H9 (cell line): ENCODE measurements around the gene FARS2. TPM values are rescaled to one million over a fixed set of nuclear protein-coding genes. Genes with fewer than 3 reads are reported as not detected.

Source experiments
- DNase-seq: peaks from one replicate; pipeline ENCODE4 v3.0.0-alpha.2; 2017
- H2AFZ ChIP-seq: one replicate; pipeline ENCODE4 v1.6.1; 2013; ENCODE audit warnings: mild to moderate bottlenecking, low read length, control low read depth, moderate library complexity
- H2AK5ac ChIP-seq: 2 replicates; pipeline ENCODE4 v1.6.1; 2013; ENCODE audit warnings: low read length, control low read depth, mixed read lengths; ENCODE audit not compliant: insufficient read length
- H2BK120ac ChIP-seq: one replicate; pipeline ENCODE4 v1.6.1; 2013; ENCODE audit warnings: low read depth, mild to moderate bottlenecking, low read length, control low read depth, inconsistent platforms; ENCODE audit not compliant: poor library complexity, severe bottlenecking
- H2BK12ac ChIP-seq: 2 replicates; pipeline ENCODE4 v1.6.1; 2013; ENCODE audit warnings: low read length, control low read depth, mixed read lengths, low read depth; ENCODE audit not compliant: insufficient read length
- H2BK15ac ChIP-seq: 2 replicates; pipeline ENCODE4 v1.6.1; 2013; ENCODE audit warnings: low read depth, low read length, control low read depth
- H2BK20ac ChIP-seq: one replicate; pipeline ENCODE4 v1.6.1; 2013; ENCODE audit warnings: low read depth, mild to moderate bottlenecking, low read length, control low read depth, inconsistent platforms; ENCODE audit not compliant: poor library complexity, severe bottlenecking
- H2BK5ac ChIP-seq: 2 replicates; pipeline ENCODE4 v1.6.1; 2013; ENCODE audit warnings: low read length, control low read depth, mixed read lengths; ENCODE audit not compliant: insufficient read length
- H3K14ac ChIP-seq: 2 replicates; pipeline ENCODE4 v1.6.1; 2013; ENCODE audit warnings: low read length, control low read depth; ENCODE audit not compliant: insufficient read depth
- H3K18ac ChIP-seq: 2 replicates; pipeline ENCODE4 v1.6.1; 2013; ENCODE audit warnings: low read depth, mild to moderate bottlenecking, mixed read lengths, low read length, control low read depth; ENCODE audit not compliant: insufficient read length
- H3K23ac ChIP-seq: 2 replicates; pipeline ENCODE4 v1.6.1; 2013; ENCODE audit warnings: low read length, control low read depth, mixed read lengths, low read depth; ENCODE audit not compliant: insufficient read length
- H3K23me2 ChIP-seq: 2 replicates; pipeline ENCODE4 v1.6.1; 2013; ENCODE audit warnings: low read depth, mild to moderate bottlenecking, mixed read lengths, low read length, control low read depth; ENCODE audit not compliant: insufficient read length, poor library complexity, severe bottlenecking
- H3K27ac ChIP-seq: 2 replicates; pipeline ENCODE4 v1.5.1; 2013; ENCODE audit warnings: low read length, control low read depth, mixed read lengths, low read depth; ENCODE audit not compliant: insufficient read length
- H3K27me3 ChIP-seq: 2 replicates; pipeline ENCODE4 v1.6.1; 2013; ENCODE audit warnings: low read length, control low read depth, inconsistent platforms; ENCODE audit not compliant: insufficient read depth
- H3K4ac ChIP-seq: 2 replicates; pipeline ENCODE4 v1.6.1; 2013; ENCODE audit warnings: low read depth, mild to moderate bottlenecking, control low read depth, inconsistent platforms, low read length, moderate library complexity
- H3K4me1 ChIP-seq: 2 replicates; pipeline ENCODE4 v1.6.1; 2013; ENCODE audit warnings: low read length, control low read depth, inconsistent platforms; ENCODE audit not compliant: insufficient read depth
- H3K4me2 ChIP-seq: 2 replicates; pipeline ENCODE4 v1.6.1; 2013; ENCODE audit warnings: low read length, control low read depth, mixed read lengths; ENCODE audit not compliant: insufficient read length, insufficient read depth
- H3K56ac ChIP-seq: 2 replicates; pipeline ENCODE4 v1.6.1; 2013; ENCODE audit warnings: low read depth, mild to moderate bottlenecking, mixed read lengths, low read length, control low read depth; ENCODE audit not compliant: insufficient read length
- H3K79me1 ChIP-seq: 2 replicates; pipeline ENCODE4 v1.6.1; 2013; ENCODE audit warnings: low read depth, mild to moderate bottlenecking, moderate library complexity, low read length, control low read depth, inconsistent platforms; ENCODE audit not compliant: insufficient read depth, poor library complexity, severe bottlenecking
- H3K79me2 ChIP-seq: 2 replicates; pipeline ENCODE4 v1.6.1; 2013; ENCODE audit warnings: low read length, control low read depth, inconsistent platforms; ENCODE audit not compliant: insufficient read depth
- H3K9ac ChIP-seq: 2 replicates; pipeline ENCODE4 v1.6.1; 2013; ENCODE audit warnings: low read length, control low read depth, mixed read lengths; ENCODE audit not compliant: insufficient read length; ENCODE audit errors: extremely low read depth
- H3K9me3 ChIP-seq: one replicate; pipeline ENCODE4 v1.6.1; 2013; ENCODE audit warnings: low read depth, low read length, inconsistent platforms; ENCODE audit not compliant: control insufficient read depth
- H3T11ph ChIP-seq: one replicate; pipeline ENCODE4 v1.6.1; 2013; ENCODE audit warnings: mild to moderate bottlenecking, low read length, control low read depth, inconsistent platforms
- H4K20me1 ChIP-seq: one replicate; pipeline ENCODE4 v1.6.1; 2013; ENCODE audit not compliant: control insufficient read depth, insufficient read length, insufficient read depth
- H4K5ac ChIP-seq: 2 replicates; pipeline ENCODE4 v1.6.1; 2013; ENCODE audit warnings: low read depth, mild to moderate bottlenecking, mixed read lengths, low read length, control low read depth; ENCODE audit not compliant: insufficient read length
- H4K8ac ChIP-seq: replicated peaks from 2 replicates; pipeline ENCODE4 v1.6.1; 2013; ENCODE audit warnings: low read length, control low read depth, mixed read lengths, low read depth; ENCODE audit not compliant: insufficient read length
- H4K91ac ChIP-seq: 2 replicates; pipeline ENCODE4 v1.6.1; 2013; ENCODE audit warnings: low read depth, mild to moderate bottlenecking, moderate library complexity, mixed read lengths, low read length, control low read depth; ENCODE audit not compliant: insufficient read length
- H3K27ac Mint-ChIP-seq, 3 experiments: 2 replicates in 2 of 3; 3 replicates in 1 of 3; pipeline ENCODE4 v1.8.0; 2020 to 2021; ENCODE audit warnings: mixed read lengths in 3 of 3, mild to moderate bottlenecking in 1 of 3, moderate library complexity in 1 of 3
- H3K27me3 Mint-ChIP-seq: 2 replicates; pipeline ENCODE4 v1.8.0; 2021; ENCODE audit warnings: low read depth, mild to moderate bottlenecking, moderate library complexity, mixed read lengths
- H3K36me3 Mint-ChIP-seq, 3 experiments: 2 replicates in 2 of 3; 3 replicates in 1 of 3; pipeline ENCODE4 v1.8.0; 2020 to 2021; ENCODE audit warnings: low read depth in 3 of 3, mixed read lengths in 3 of 3; ENCODE audit not compliant: insufficient read depth in 1 of 3
- H3K4me1 Mint-ChIP-seq, 2 experiments: 2 replicates each; pipeline ENCODE4 v1.8.0; 2020; ENCODE audit warnings: mixed read lengths in 2 of 2
- H3K4me3 Mint-ChIP-seq, 2 experiments: 2 replicates in 1 of 2; 3 replicates in 1 of 2; pipeline ENCODE4 v1.8.0; 2020 to 2021; ENCODE audit warnings: mild to moderate bottlenecking in 2 of 2, mixed read lengths in 2 of 2, moderate library complexity in 1 of 2
- H3K9me3 Mint-ChIP-seq, 2 experiments: 2 replicates in 1 of 2; 3 replicates in 1 of 2; pipeline ENCODE4 v1.8.0; 2020; ENCODE audit warnings: mild to moderate bottlenecking in 2 of 2, mixed read lengths in 2 of 2, moderate library complexity in 1 of 2
- CTCF ChIP-seq: fragments of 200-600 bp; sonication (generic); conservative IDR thresholded peaks from 3 replicates; pipeline ENCODE4 v1.8.0; 2021; ENCODE audit warnings: antibody characterized with exemption, mild to moderate bottlenecking
- WGBS: extraction: QIAGEN DNeasy Blood & Tissue Kit; methylation state at CpG from one replicate; pipeline ENCODE4 v1.1.7; 2013; ENCODE audit warnings: missing lambda C conversion rate, low lambda C conversion rate, mixed read lengths; ENCODE audit not compliant: insufficient read length; ENCODE audit errors: extremely low coverage; 5-methylcytosine and 5-hydroxymethylcytosine counted together
- total RNA-seq: library from RNA; stranded (reverse); gene quantifications from 2 replicates; pipeline ENCODE4 v1.2.1, GENCODE V29; 2021

FARS2 gene
- total RNA-seq, 1 experiment from 2014 or later: 8.5 TPM

- Histone ChIP-seq H3K23me2 (no peaks in the 10 kb centered on the region), H3T11ph (no peak overlapping the region), H3K9me3 (no peaks in the 10 kb centered on the region), H3K79me2 (no peaks in the 10 kb centered on the region), H3K27me3 (no peaks in the 10 kb centered on the region), H3K27ac (no peak overlapping the region), H2BK15ac (no peak overlapping the region), H4K91ac (no peak overlapping the region), H4K8ac (no peak overlapping the region), H3K4ac (no peak overlapping the region), H2AK5ac (no peak overlapping the region), H3K14ac (no peak overlapping the region), H3K18ac (no peak overlapping the region), H2BK5ac (no peak overlapping the region), H3K23ac (no peak overlapping the region), H3K4me2 (no peak overlapping the region), H3K56ac (no peak overlapping the region), H4K20me1 (no peaks in the 10 kb centered on the region), H4K5ac (no peak overlapping the region), H3K4me1 (no peaks in the 10 kb centered on the region), H3K9ac (no peak overlapping the region), H2BK20ac (no peak overlapping the region), H2AFZ (no peak overlapping the region), H2BK12ac (no peak overlapping the region), H3K79me1 (no peaks in the 10 kb centered on the region), H2BK120ac (no peak overlapping the region)
- Mint-ChIP-seq H3K4me1 (peaks cover 25 to 27% of the 10 kb centered on the region in 2 experiments), H3K36me3 (peaks cover 3 to 9% (median 5%) of the 10 kb centered on the region in 3 experiments; a peak in 6 of 7 replicates), H3K27ac (no peak overlapping the region), H3K27me3 (peaks cover 2% of the 10 kb centered on the region; the same call in 1 of the 2 replicates), H3K4me3 (no peak overlapping the region), H3K9me3 (no peaks in the 10 kb centered on the region; a peak in 1 of 5 replicates)
- DNase-seq: no peak
- no CpG with 5 or more reads among the region's 7 CpGs for WGBS
- TF ChIP-seq CTCF: no peak
Measured at GRCh38 chr6:5412663-5413062, 151.3 kb downstream of the FARS2 start.
